Measurements from ENCODE around the gene PREP. TPM values are rescaled to one million over a fixed set of nuclear protein-coding genes. Genes with fewer than 3 reads are reported as not detected.

Gene PREP
- 10 to 100 TPM; 43.7 to 44.3 TPM for total RNA-seq

GRCh38 chr6:105402939-105403935 is at the start of gene PREP:
Gene PREP, minus strand, starts transcription at chr6:105403082. Its CDS starts 191 bp downstream, at chr6:105402891.
- H3K9me3 Mint-ChIP-seq, result no peaks in the 10 kb centered on the region
- CTCF ChIA-PET, result interaction anchor here (0.6 to 3.0 kb wide), 22 partner anchors 9 to 932 kb away, joined by 3 to 14 read pairs (median 4); no protein-coding TSS in a partner anchor
- H3K4me1 Mint-ChIP-seq, result peaks cover 51% of the 10 kb centered on the region

DNA sequence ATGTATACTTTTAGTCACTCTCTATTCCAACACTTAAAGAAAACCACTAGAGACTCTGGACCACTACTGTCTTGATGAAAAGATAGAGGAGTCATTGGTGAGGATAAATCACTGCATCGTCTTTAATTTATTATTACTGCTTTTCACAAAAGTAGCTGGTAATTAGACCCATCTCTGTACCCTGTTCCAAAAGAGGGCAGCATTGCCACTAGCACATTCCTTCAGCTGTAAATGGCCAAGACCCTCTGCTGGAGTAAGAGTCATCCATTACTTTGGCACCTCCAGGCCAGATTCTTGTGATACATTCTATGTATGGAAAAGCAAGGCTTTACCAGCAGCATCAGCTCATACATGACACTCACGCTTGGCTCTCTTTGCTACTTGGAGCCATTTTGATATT is 49.5 kb upstream of the PREP start:
- Mint-ChIP-seq H3K4me1 (peaks cover 37% of the 10 kb centered on the region), H3K4me3 (no peak overlapping the region), H3K27me3 (no peaks in the 10 kb centered on the region), H3K9me3 (peaks cover 5% of the 10 kb centered on the region), H3K36me3 (ENCODE audit: low read depth) (peaks cover 12% of the 10 kb centered on the region), H3K27ac (no peak overlapping the region)
- CTCF ChIA-PET, result interaction anchor here (1.1 kb wide), 1 partner anchor 194 kb away, joined by 3 read pairs; no protein-coding TSS in a partner anchor
- POLR2A ChIA-PET, result no interaction called here
- DNase-seq, result no peak

More at GRCh38 chr6:105402939-105403935, at the start of gene PREP:
- POLR2A ChIA-PET, result interaction anchor here (1.0 to 1.6 kb wide), 4 partner anchors 51 to 922 kb away, joined by 3 to 8 read pairs (median 4); partner anchors contain the start of gene ATG5
- peaks cover 2% of the 10 kb centered on the region for H3K36me3 Mint-ChIP-seq (ENCODE audit: low read depth)
- H3K4me3 Mint-ChIP-seq, result peak within 1 kb of the TSS; percentile 92
- peak; percentile 88 for DNase-seq
- peaks cover 10% of the 10 kb centered on the region for H3K27me3 Mint-ChIP-seq
- peak within 1 kb of the TSS; percentile 75 for H3K27ac Mint-ChIP-seq

DNA sequence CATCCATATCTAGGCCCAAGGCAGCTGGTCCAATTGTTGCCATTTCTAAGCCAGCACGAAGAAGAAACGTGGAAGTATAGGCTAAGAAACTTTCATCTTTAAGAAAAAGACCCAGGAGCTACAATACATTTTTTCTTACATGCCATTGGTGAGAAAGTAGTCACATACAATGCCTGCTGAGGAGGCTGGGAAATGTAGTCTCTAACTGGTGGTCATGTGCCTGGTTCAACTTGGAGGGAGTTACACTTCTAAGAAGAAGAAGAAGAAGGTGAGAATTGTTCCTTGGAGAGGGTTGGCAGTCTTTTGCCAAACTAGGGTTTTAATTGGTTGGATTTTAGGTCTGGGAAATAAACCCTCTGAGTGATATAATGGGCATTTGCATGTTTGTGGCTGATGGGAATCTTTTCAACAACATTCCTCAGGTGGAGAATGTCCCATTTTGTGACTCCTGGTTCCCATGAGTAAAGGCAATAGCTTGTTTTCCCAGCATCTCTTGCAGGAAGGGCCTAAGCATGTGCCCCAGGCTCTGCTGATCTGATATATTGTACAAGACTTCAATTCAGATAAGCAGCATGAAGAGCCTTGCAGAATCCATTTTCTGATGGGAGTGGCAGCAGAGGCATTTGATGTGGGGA is 47.0 kb upstream of the PREP start:
- Mint-ChIP-seq H3K27me3 (peaks cover 6% of the 10 kb centered on the region), H3K36me3 (ENCODE audit: low read depth) (peaks cover 10% of the 10 kb centered on the region), H3K27ac (no peak overlapping the region), H3K4me3 (no peak overlapping the region), H3K4me1 (peaks cover 24% of the 10 kb centered on the region), H3K9me3 (peaks cover 4% of the 10 kb centered on the region)
- ChIA-PET POLR2A (no interaction called here), CTCF (no interaction called here)
- no peak for DNase-seq

GRCh38 chr6:105445481-105445880 is 42.6 kb upstream of the PREP start:
- CTCF ChIA-PET, result interaction anchor here (1.0 to 1.2 kb wide), 2 partner anchors 14 to 52 kb away, joined by 3 to 5 read pairs; no protein-coding TSS in a partner anchor
- no peaks in the 10 kb centered on the region for H3K36me3 Mint-ChIP-seq (ENCODE audit: low read depth)

GRCh38 chr6:105443941-105444340 is 41.1 kb upstream of the PREP start:
- Mint-ChIP-seq H3K4me3 (no peak overlapping the region), H3K4me1 (no peaks in the 10 kb centered on the region), H3K36me3 (ENCODE audit: low read depth) (no peaks in the 10 kb centered on the region), H3K27ac (no peak overlapping the region), H3K27me3 (peaks cover 10% of the 10 kb centered on the region), H3K9me3 (peaks cover 2% of the 10 kb centered on the region)
- CTCF ChIA-PET, result no interaction called here
- no peak for DNase-seq
- POLR2A ChIA-PET, result no interaction called here

More at GRCh38 chr6:105445481-105445880, 42.6 kb upstream of the PREP start:
- H3K4me3 Mint-ChIP-seq, result no peak overlapping the region
- peaks cover 10% of the 10 kb centered on the region for H3K27me3 Mint-ChIP-seq
- peaks cover 2% of the 10 kb centered on the region for H3K9me3 Mint-ChIP-seq
- no peak overlapping the region for H3K27ac Mint-ChIP-seq
- no peaks in the 10 kb centered on the region for H3K4me1 Mint-ChIP-seq
- DNase-seq, result no peak
- POLR2A ChIA-PET, result no interaction called here

GRCh38 chr6:105442369-105442768 is 39.5 kb upstream of the PREP start:
- POLR2A ChIA-PET, result no interaction called here
- Mint-ChIP-seq H3K27ac (no peak overlapping the region), H3K36me3 (ENCODE audit: low read depth) (no peaks in the 10 kb centered on the region), H3K4me1 (no peaks in the 10 kb centered on the region), H3K4me3 (no peak overlapping the region), H3K27me3 (peaks cover 10% of the 10 kb centered on the region), H3K9me3 (peaks cover 3% of the 10 kb centered on the region)
- CTCF ChIA-PET, result interaction anchor here (1.0 kb wide), 1 partner anchor 40 kb away, joined by 3 read pairs; the partner anchor contains the start of gene PREP
- DNase-seq, result no peak

GRCh38 chr6:105437236-105437635 is 34.4 kb upstream of the PREP start:
- Mint-ChIP-seq H3K4me1 (peaks cover 1% of the 10 kb centered on the region), H3K27ac (no peak overlapping the region), H3K36me3 (ENCODE audit: low read depth) (no peaks in the 10 kb centered on the region), H3K4me3 (no peak overlapping the region), H3K9me3 (peaks cover 3% of the 10 kb centered on the region), H3K27me3 (peaks cover 6% of the 10 kb centered on the region)
- CTCF ChIA-PET, result no interaction called here
- POLR2A ChIA-PET, result no interaction called here
- no peak for DNase-seq

- Mint-ChIP-seq H3K27me3 (peaks cover 6% of the 10 kb centered on the region), H3K9me3 (peaks cover 3% of the 10 kb centered on the region), H3K27ac (no peak overlapping the region), H3K36me3 (ENCODE audit: low read depth) (no peaks in the 10 kb centered on the region), H3K4me1 (peaks cover 3% of the 10 kb centered on the region), H3K4me3 (no peak overlapping the region)
- ChIA-PET CTCF (interaction anchor here (0.6 to 4.2 kb wide), 6 partner anchors 9 to 867 kb away, joined by 3 to 45 read pairs (median 3); partner anchors contain the start of gene PRDM1), POLR2A (no interaction called here)
- no peak for DNase-seq
Measured at GRCh38 chr6:105433723-105434122, 30.8 kb upstream of the PREP start.

DNA sequence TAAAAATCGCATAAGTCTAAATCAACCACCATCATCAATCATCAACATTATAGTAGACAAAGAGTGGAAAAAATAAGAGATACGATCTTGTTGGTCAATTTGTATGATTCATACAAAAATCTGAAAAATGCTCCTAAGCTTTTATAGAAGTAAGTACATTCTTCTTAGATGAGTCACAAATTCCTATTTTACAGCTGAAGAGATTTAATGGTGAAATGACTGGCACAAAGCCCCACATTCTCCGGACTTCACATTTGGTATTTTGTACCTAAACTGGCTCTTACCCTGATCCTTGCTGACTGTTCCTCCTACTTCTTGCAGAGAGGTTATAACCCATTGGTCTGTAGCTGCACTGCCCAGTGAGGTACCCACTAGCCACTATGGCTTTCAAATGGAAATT is 29.9 kb upstream of the PREP start:
- Mint-ChIP-seq H3K36me3 (ENCODE audit: low read depth) (no peaks in the 10 kb centered on the region), H3K27me3 (peaks cover 6% of the 10 kb centered on the region), H3K4me3 (no peak overlapping the region), H3K4me1 (peaks cover 3% of the 10 kb centered on the region), H3K9me3 (no peaks in the 10 kb centered on the region), H3K27ac (no peak overlapping the region)
- no peak for DNase-seq
- POLR2A ChIA-PET, result interaction anchor here (0.7 to 2.0 kb wide), 4 partner anchors 21 to 666 kb away, joined by 3 to 9 read pairs (median 4); no protein-coding TSS in a partner anchor
- CTCF ChIA-PET, result interaction anchor here (0.6 to 4.2 kb wide), 12 partner anchors 21 to 869 kb away, joined by 3 to 45 read pairs (median 6); partner anchors contain the start of genes PRDM1 and PREP

DNA sequence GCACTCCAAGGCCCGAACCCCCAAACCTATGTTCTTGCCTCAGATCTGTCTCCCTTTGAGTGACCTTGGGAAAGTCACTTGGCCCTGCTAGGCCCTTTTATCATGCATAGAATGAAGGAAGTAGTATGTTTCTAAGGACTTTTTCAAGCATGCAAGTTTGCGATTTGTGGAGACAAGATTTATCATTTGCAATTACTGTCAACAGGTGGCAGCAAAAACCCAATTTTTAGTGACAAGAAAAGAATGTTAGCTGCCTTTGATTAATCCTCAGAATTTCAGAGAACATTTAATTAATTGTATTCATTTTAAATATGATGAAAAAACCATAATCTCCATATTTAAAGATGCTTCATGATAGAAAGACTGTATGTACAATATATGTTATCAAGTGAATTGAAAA is 28.3 kb upstream of the PREP start:
- Mint-ChIP-seq H3K27ac (no peak overlapping the region), H3K4me1 (peaks cover 3% of the 10 kb centered on the region), H3K27me3 (peaks cover 4% of the 10 kb centered on the region)

DNA sequence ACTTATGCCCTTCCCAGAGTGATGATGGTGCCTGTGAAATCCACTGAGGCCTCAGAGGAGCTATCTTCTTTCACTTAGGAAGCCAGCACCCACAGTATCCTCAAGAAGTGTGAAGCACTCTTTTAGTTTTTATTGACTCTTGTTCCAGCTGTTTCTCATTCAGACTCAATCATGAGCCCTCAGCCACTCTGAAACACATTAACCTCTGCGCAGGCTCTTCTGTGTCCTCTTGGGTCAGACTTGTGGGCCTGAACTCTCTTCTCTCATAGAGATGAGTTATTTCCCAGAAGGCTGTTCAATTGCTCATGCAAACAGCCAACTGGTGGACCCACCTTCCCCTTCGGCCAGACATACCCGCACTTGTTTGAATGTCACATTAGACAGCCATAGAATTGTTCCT is 27.8 kb upstream of the PREP start:
- CTCF ChIA-PET, result interaction anchor here (0.7 to 4.2 kb wide), 17 partner anchors 23 to 1013 kb away, joined by 3 to 45 read pairs (median 4); partner anchors contain the start of genes PRDM1 and PREP
- Mint-ChIP-seq H3K4me3 (no peak overlapping the region), H3K4me1 (peaks cover 3% of the 10 kb centered on the region), H3K27ac (no peak overlapping the region), H3K36me3 (ENCODE audit: low read depth) (no peaks in the 10 kb centered on the region), H3K27me3 (no peaks in the 10 kb centered on the region), H3K9me3 (no peaks in the 10 kb centered on the region)
- no peak for DNase-seq
- POLR2A ChIA-PET, result no interaction called here

More for the DNA sequence above, 28.3 kb upstream of the PREP start:
- Mint-ChIP-seq H3K4me3 (no peak overlapping the region), H3K36me3 (ENCODE audit: low read depth) (no peaks in the 10 kb centered on the region), H3K9me3 (no peaks in the 10 kb centered on the region)
- DNase-seq, result no peak
- ChIA-PET POLR2A (interaction anchor here (0.6 to 2.0 kb wide), 5 partner anchors 26 to 733 kb away, joined by 3 to 9 read pairs (median 3); no protein-coding TSS in a partner anchor), CTCF (interaction anchor here (0.7 to 4.2 kb wide), 41 partner anchors 9 to 1013 kb away, joined by 3 to 45 read pairs (median 4); partner anchors contain the start of gene PREP)

DNA sequence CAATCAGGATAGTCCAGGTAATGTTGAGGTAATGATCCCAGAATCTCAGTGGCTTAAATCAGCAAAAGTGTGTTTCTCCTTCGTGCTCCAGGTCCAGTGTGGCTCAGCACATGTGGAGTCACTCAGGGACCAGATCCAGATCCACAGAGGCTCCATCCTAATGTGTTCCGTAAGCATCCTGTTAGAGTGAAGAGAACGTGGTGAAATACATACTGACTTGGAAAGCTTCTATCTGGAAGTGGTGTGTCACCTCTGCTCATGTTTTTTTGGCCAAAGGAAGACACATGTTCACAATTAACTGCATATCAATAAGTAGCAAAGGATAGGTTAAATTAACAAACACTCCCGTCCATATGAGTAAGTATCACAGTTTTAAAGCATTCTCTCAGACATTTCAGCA is 26.8 kb upstream of the PREP start:
- Mint-ChIP-seq H3K4me3 (no peak overlapping the region), H3K4me1 (peaks cover 3% of the 10 kb centered on the region), H3K36me3 (ENCODE audit: low read depth) (no peaks in the 10 kb centered on the region), H3K27ac (no peak overlapping the region), H3K9me3 (no peaks in the 10 kb centered on the region), H3K27me3 (peaks cover 3% of the 10 kb centered on the region)
- no peak for DNase-seq
- ChIA-PET POLR2A (no interaction called here), CTCF (interaction anchor here (0.6 to 4.2 kb wide), 6 partner anchors 30 to 1137 kb away, joined by 3 to 45 read pairs (median 4); partner anchors contain the start of gene PRDM1)
